HepG2 (cell line): Measurements from ENCODE around the gene BSG. TPM values are rescaled to one million over a fixed set of nuclear protein-coding genes. Genes with fewer than 3 reads are reported as not detected.
A peak's percentile ranks its signal among the peaks of the same experiment; 100 is the strongest.

Experiments used
- FOXO1 ChIP-seq: sonication (generic); formaldehyde crosslinking; IDR thresholded peaks from 2 replicates; pipeline ENCODE4 v1.4.0; 2020; ENCODE audit warnings: missing genetic modification reagents
- IKZF1 ChIP-seq: fragments of 450-650 bp; IDR thresholded peaks from 2 replicates; pipeline ENCODE4 v1.7.1; 2016
- ISX ChIP-seq: sonication (generic); formaldehyde crosslinking; conservative IDR thresholded peaks from 2 replicates; pipeline ENCODE4 v1.5.0; 2020; ENCODE audit warnings: missing genetic modification reagents
- NFE2L2 ChIP-seq: fragments of 150-350 bp; IDR thresholded peaks from 2 replicates; pipeline ENCODE4 v1.6.1; 2014; ENCODE audit warnings: low read length
- RARG ChIP-seq: sonication (generic); formaldehyde crosslinking; IDR thresholded peaks from 2 replicates; pipeline ENCODE4 v1.4.0; 2020; ENCODE audit warnings: low read depth, mild to moderate bottlenecking, missing genetic modification reagents
- RBM39 ChIP-seq: fragments of 200-400 bp; formaldehyde crosslinking; IDR thresholded peaks from one replicate; pipeline ENCODE4 v1.6.1; 2018; ENCODE audit warnings: antibody characterized with exemption, mild to moderate bottlenecking, low read depth, low read length; ENCODE audit not compliant: poor library complexity, severe bottlenecking
- RNF2 ChIP-seq: fragments of 450-650 bp; conservative IDR thresholded peaks from 2 replicates; pipeline ENCODE4 v1.6.1; 2016; ENCODE audit warnings: low read depth
- TBP ChIP-seq: sonication (generic); formaldehyde crosslinking; IDR thresholded peaks from 2 replicates; pipeline ENCODE4 v1.5.0; 2020; ENCODE audit warnings: missing genetic modification reagents
- ZBTB20 ChIP-seq: sonication (generic); formaldehyde crosslinking; IDR thresholded peaks from 2 replicates; pipeline ENCODE4 v1.8.1; 2023; ENCODE audit warnings: missing genetic modification reagents, low read depth, mild to moderate bottlenecking, borderline replicate concordance
- ZFP36L2 ChIP-seq: sonication (generic); formaldehyde crosslinking; IDR thresholded peaks from 2 replicates; pipeline ENCODE4 v1.4.0; 2020; ENCODE audit warnings: missing genetic modification reagents
- ZNF230 ChIP-seq: sonication (generic); formaldehyde crosslinking; IDR thresholded peaks from 2 replicates; pipeline ENCODE4 v1.4.0; 2020; ENCODE audit warnings: mild to moderate bottlenecking, missing genetic modification reagents
- ZNF235 ChIP-seq: sonication (generic); formaldehyde crosslinking; IDR thresholded peaks from 2 replicates; pipeline ENCODE4 v1.8.1; 2023; ENCODE audit warnings: mild to moderate bottlenecking, missing genetic modification reagents, borderline replicate concordance
- ZNF329 ChIP-seq: sonication (generic); formaldehyde crosslinking; IDR thresholded peaks from 2 replicates; pipeline ENCODE4 v1.9.0; 2021; ENCODE audit warnings: low read depth, mild to moderate bottlenecking, missing genetic modification reagents
- ZNF569 ChIP-seq: sonication (generic); formaldehyde crosslinking; IDR thresholded peaks from 2 replicates; pipeline ENCODE4 v1.5.0; 2020; ENCODE audit warnings: mild to moderate bottlenecking, missing genetic modification reagents, moderate library complexity, borderline replicate concordance
- ZNF589 ChIP-seq: sonication (generic); formaldehyde crosslinking; conservative IDR thresholded peaks from 2 replicates; pipeline ENCODE4 v1.8.0; 2022; ENCODE audit warnings: mild to moderate bottlenecking, moderate library complexity, missing genetic modification reagents
- polyA plus RNA-seq, 8 experiments: library from polyadenylated mRNA; depleted of rRNA in 3 of 8; stranded (reverse) in 7 of 8; unstranded in 1 of 8; fragments of >200 nt; fragmentation: Illumina TruSeq in 4 of 8; extraction: Trizol in 4 of 8; gene quantifications; 2 replicates each; pipeline versions ENCODE4 v1.2.1 to v1.2.3, GENCODE V29; 2011 to 2016; ENCODE audit warnings: low read depth in 4 of 8, missing spikeins in 1 of 8, mixed read lengths in 1 of 8; ENCODE audit not compliant: insufficient read depth in 1 of 8
- total RNA-seq, 5 experiments: library from RNA; depleted of rRNA; stranded (reverse); fragments of >200 nt; fragmentation: Illumina TruSeq; extraction: Trizol; gene quantifications; 2 replicates each; pipeline ENCODE4 v1.2.3, GENCODE V29; 2016; ENCODE audit warnings: low read depth in 1 of 5
- TF ChIP-seq, protein P1 (sequence below): sonication (generic); formaldehyde crosslinking; IDR thresholded peaks from 2 replicates; pipeline ENCODE4 v1.8.0; 2022; ENCODE audit warnings: missing genetic modification reagents, low read depth, mild to moderate bottlenecking, borderline replicate concordance
- TF ChIP-seq, protein P2 (sequence below), 2 experiments: fragments of 450-650 bp in 1 of 2; sonication (generic) in 1 of 2; formaldehyde crosslinking; IDR thresholded peaks; 2 replicates each; pipeline versions ENCODE4 v1.5.0 to v1.8.0; 2020 to 2022; ENCODE audit warnings: mild to moderate bottlenecking in 1 of 2, missing genetic modification reagents in 1 of 2
- TF ChIP-seq, protein P3 (sequence below): IDR thresholded peaks from 2 replicates; pipeline ENCODE4 v1.6.1; 2016; ENCODE audit warnings: missing compliant biosample characterization, missing genetic modification reagents, borderline replicate concordance
- TF ChIP-seq, protein P4 (sequence below), 2 experiments: sonication (generic) in 1 of 2; formaldehyde crosslinking in 1 of 2; IDR thresholded peaks; 2 replicates each; pipeline versions ENCODE4 v1.5.1 to v1.6.1; 2011 to 2020; ENCODE audit warnings: borderline replicate concordance in 1 of 2, low read depth in 1 of 2, low read length in 1 of 2, mild to moderate bottlenecking in 1 of 2, missing genetic modification reagents in 1 of 2, moderate library complexity in 1 of 2
- TF ChIP-seq, protein P5 (sequence below): sonication (generic); formaldehyde crosslinking; IDR thresholded peaks from 2 replicates; pipeline ENCODE4 v1.4.0; 2020; ENCODE audit warnings: missing genetic modification reagents

BSG gene
- total and polyA plus RNA-seq, 2 of the 13 experiments (the other 11 are each of a cell fraction or from before 2014, with no cell fraction given): 309 to 754 TPM

DNA sequence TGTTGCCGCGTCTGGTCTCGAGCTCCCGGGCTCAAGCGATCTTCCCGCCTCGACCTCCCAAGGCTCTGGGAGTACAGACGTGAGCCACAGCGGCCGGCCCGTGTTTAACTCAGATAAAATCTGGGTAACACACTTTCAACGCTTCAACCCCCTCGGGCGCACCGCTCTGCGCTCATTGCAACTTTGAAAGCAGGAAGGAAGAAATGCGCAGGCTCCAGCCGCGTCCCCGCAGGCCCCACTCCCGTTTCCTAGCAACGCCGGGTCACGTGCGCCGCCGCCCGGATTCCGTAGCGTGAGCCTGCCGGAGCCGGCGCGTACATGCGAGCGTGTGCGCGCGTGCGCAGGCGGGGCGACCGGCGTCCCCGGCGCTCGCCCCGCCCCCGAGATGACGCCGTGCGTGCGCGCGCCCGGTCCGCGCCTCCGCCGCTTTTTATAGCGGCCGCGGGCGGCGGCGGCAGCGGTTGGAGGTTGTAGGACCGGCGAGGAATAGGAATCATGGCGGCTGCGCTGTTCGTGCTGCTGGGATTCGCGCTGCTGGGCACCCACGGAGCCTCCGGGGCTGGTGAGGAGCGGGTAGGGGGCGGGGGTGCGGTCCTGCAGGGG, at the start of gene BSG (continued):
- TF ChIP-seq ZNF230 (CRISPR knock-in tag): no peak
- no peak for TF ChIP-seq ZNF589
- TF ChIP-seq, protein P1, sequence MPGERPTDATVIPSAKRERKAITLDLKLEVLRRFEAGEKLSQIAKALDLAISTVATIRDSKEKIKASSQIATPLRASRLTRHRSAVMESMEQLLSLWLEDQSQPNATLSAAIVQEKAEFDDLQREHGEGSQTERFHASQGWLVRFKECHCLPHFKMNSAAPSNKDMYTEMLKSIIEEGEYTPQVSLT (CRISPR knock-in tag): no peak
- TF ChIP-seq ZNF235 (CRISPR knock-in tag): 0 out of 2 replicates have a peak, but pooled peaks have one; percentile 54
- TF ChIP-seq FOXO1 (CRISPR knock-in tag): no peak; the same call in 1 of the 2 replicates
- TF ChIP-seq, protein P2, sequence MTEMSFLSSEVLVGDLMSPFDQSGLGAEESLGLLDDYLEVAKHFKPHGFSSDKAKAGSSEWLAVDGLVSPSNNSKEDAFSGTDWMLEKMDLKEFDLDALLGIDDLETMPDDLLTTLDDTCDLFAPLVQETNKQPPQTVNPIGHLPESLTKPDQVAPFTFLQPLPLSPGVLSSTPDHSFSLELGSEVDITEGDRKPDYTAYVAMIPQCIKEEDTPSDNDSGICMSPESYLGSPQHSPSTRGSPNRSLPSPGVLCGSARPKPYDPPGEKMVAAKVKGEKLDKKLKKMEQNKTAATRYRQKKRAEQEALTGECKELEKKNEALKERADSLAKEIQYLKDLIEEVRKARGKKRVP (CRISPR knock-in tag; IDR thresholded peaks at IDR 0.05): no peak; a peak in 1 of 4 replicates
- no peak for TF ChIP-seq RARG
- TF ChIP-seq, protein P3, sequence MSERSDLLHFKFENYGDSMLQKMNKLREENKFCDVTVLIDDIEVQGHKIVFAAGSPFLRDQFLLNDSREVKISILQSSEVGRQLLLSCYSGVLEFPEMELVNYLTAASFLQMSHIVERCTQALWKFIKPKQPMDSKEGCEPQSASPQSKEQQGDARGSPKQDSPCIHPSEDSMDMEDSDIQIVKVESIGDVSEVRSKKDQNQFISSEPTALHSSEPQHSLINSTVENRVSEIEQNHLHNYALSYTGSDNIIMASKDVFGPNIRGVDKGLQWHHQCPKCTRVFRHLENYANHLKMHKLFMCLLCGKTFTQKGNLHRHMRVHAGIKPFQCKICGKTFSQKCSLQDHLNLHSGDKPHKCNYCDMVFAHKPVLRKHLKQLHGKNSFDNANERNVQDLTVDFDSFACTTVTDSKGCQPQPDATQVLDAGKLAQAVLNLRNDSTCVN (CRISPR knock-in tag): no peak
- TF ChIP-seq TBP (CRISPR knock-in tag): 0 out of 2 replicates have a peak, but pooled peaks have one; percentile 42
- no peak for TF ChIP-seq ZFP36L2
- TF ChIP-seq IKZF1: no peak
- 0 out of 2 replicates have a peak, but pooled peaks have one; percentile 21 for TF ChIP-seq RNF2
- TF ChIP-seq, protein P4, sequence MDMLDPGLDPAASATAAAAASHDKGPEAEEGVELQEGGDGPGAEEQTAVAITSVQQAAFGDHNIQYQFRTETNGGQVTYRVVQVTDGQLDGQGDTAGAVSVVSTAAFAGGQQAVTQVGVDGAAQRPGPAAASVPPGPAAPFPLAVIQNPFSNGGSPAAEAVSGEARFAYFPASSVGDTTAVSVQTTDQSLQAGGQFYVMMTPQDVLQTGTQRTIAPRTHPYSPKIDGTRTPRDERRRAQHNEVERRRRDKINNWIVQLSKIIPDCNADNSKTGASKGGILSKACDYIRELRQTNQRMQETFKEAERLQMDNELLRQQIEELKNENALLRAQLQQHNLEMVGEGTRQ (IDR thresholded peaks at IDR 0.05; ENCODE audit: low read depth, low read length): peak; percentile 95
- TF ChIP-seq, protein P4 (CRISPR knock-in tag; IDR thresholded peaks at IDR 0.05; ENCODE audit: borderline replicate concordance): peak; percentile 89; the same call in 1 of the 2 replicates
- TF ChIP-seq NFE2L2: no peak
- TF ChIP-seq ZNF329 (CRISPR knock-in tag): no peak
- no peak for TF ChIP-seq RBM39
- no peak for TF ChIP-seq ZNF569 (CRISPR knock-in tag)
- peak; percentile 53; the same call in 1 of the 2 replicates for TF ChIP-seq ISX (CRISPR knock-in tag)
- TF ChIP-seq, protein P5, sequence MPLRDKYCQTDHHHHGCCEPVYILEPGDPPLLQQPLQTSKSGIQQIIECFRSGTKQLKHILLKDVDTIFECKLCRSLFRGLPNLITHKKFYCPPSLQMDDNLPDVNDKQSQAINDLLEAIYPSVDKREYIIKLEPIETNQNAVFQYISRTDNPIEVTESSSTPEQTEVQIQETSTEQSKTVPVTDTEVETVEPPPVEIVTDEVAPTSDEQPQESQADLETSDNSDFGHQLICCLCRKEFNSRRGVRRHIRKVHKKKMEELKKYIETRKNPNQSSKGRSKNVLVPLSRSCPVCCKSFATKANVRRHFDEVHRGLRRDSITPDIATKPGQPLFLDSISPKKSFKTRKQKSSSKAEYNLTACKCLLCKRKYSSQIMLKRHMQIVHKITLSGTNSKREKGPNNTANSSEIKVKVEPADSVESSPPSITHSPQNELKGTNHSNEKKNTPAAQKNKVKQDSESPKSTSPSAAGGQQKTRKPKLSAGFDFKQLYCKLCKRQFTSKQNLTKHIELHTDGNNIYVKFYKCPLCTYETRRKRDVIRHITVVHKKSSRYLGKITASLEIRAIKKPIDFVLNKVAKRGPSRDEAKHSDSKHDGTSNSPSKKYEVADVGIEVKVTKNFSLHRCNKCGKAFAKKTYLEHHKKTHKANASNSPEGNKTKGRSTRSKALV: no peak
- 0 out of 2 replicates have a peak, but pooled peaks have one; percentile 32 for TF ChIP-seq ZBTB20 (CRISPR knock-in tag)
